ENCODE measurements around the gene CERS6.

Gene CERS6

GRCh38 chr2:168703926-168704325 is 247.9 kb downstream of the CERS6 start:
- no peak for DNase-seq (ENCODE audit: low read depth)

DNA sequence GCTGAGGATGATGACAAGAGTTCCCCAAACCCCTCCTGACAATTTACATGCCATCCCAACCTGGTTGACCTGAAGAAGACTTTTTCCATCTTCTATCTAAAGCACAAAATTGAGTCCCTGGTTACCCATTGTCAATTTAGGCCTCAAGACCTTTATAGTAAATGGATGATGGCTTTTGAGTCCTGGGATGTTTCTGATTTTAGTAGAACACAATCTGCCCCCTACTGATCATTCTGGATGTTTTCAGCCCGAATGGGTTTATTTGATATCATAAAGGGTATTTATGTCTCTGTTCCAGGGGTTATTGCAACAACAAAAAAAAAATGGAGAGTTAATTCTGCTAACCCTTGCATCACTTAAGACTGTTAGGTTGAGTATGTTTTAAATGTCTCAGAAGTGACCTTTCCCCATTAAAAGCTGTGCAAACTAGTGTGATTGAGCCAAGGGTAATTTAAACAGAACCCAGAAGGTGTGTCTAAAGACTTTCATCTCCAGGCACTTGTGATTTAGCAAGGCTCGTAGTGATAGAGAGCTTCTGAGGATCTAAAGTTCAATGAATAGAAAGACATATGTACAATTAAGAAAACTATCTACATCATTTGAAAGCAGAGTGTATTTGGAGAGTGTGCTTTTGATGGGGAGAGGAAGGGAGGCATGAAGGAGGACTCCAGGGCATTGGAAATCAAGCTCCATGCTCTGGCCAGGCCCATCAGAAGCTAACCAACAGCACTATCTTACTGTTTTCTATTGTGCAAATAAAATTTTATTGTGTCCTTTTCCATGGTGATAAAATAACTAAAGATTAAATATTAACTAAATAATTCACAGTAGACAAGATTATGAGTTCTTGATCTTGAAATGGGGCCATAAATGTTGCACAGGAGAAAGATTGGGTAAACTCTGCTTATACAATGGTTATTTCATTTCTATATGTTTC is 249.7 kb downstream of the CERS6 start:
- DNase-seq (ENCODE audit: low read depth) = no peak

DNA sequence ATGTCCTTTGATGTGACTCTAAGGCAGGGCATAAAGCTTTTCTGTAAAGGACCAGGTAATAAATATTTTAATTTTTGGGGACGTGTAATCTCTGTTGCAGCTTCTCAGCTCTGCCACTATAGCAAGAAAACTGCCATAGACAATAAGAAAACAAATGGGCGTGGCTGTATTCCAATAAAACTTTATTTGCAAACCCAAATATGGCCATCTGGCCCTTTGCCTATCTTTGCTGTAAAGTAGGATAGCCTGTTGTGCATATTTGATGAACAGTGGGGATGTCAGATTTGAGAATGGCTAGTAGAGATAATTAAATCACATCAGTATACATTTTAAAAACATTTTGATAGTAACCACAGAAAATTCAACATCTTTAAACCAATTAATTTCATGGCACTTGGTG is 250.7 kb downstream of the CERS6 start:
- no peak for DNase-seq (ENCODE audit: low read depth)

DNA sequence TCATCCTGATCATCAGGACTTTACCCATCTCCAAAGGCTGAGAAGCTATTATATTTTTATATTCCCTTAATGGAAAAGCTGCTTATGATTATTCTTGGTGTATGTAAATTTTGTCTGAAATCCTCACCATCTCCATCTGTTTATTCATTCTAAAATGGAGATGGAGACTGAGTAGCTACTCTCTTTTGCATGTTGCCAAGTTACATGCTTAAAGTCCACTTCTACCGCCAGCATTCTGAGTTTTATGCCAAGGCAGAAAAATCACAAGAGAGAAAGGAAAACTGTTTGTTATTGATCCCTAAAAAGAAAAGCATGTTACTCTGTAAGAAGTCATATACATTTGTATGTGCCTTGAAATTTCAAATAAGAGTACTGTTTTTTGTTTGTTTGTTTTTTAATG is 252.0 kb downstream of the CERS6 start:
- DNase-seq (ENCODE audit: low read depth) = no peak

DNA sequence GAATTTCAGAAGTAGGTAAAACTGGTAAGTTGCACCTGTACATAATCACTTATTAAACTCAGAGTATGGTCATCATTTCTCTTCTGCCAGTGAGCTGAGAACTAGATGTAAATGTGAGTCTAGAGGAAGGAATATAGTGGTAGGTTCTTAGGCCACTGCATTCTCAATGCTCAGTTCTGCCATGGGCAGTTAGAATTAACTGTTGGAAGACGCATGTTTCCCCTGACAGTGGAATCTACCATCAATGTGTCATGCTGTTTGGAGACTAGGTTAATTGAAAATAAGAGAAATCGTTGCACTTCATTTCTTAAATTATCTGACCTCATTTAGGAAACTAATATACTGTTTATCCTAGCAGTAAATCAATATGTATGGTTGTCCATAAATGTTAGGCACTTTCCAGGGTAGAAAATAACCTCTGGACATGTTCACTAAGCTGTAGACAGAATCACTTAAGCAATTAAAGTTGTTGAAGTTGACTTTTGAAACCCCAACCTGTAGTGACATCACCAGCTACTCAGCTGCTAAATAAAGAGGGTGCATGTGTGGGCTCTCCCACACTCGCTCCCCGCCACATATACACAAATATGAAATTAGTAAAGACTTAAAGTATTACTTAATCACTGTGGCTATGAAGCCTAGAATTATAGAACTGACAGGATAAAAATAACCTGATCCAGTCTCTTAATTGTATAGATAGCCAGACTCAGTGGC is 254.8 kb downstream of the CERS6 start:
- DNase-seq (ENCODE audit: low read depth) = no peak

DNA sequence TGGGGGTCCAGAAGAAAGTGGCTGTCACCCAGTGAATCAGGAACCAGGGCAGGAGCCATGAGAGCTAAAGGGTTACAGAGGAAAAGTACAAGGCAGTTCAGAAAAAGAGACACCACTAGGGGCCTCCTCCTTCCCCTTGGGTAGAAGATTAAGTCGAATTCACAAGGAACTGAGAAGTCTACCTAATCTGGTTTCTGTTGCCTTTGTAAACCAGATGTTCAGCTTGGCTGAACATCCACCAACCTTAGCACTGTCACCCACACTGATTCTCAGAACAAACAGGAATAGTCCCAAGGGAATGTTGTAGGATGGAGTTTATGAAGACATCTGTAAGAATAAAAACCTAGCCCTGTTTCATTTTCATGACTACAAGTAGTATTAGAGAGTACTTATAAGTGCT is 256.0 kb downstream of the CERS6 start:
- DNase-seq (ENCODE audit: low read depth) = no peak

DNA sequence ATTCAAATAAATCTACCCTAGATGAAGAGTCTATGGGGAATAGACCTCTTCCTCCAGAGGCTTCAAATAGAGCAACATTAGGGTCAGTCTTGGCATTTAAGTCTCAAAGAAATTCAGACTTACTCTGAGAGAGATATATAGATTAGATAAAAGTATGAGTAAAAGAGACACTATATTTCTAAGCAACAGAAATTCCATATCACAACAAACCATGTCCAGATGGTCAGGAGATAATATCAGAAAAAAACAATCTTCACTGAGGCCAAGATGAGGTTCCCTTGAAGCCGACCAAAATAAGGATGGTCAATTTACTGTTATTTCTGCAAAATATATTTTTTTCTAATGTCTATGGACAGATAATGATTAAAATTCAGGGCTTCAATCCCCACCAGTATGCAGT is 257.3 kb downstream of the CERS6 start:
- DNase-seq (ENCODE audit: low read depth) = no peak

DNA sequence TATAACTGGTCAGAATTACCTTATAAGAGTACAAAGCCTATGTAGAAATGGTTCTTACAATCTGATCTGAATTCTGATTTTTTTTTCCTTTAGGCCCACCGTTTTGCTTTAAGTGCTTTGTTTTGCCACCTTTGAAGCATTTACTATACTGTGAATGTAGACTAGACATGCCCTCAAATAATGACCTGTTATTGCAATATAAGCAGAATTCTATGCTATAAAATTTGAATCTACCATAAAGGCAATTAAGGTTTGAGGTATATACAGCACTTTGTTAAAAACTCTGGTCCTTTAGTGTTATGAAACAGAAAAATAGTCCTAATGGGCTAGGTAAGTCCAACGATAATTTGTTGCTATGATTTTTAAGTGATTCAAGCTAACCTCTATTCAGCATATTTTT is 259.8 kb downstream of the CERS6 start:
- no peak for DNase-seq (ENCODE audit: low read depth)

DNA sequence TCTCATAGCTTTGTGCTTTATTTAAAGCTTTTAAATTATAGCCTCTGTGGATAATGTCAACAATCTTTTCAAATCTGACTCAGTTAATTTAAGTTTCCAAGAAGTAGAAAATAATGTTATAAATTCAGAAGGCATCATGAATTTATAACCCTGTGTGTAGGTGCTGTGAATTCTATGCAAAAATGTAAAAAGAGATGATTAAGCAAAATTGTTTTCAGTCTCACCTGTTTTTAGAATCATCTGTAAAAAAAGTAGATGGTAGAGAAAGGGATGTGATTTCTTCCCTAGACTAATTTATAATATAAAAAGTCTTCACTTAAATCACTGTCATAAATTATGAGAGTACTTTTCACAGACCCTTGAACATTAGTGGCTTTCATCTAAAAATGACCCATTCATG is 260.8 kb downstream of the CERS6 start:
- DNase-seq (ENCODE audit: low read depth) = no peak

GRCh38 chr2:168717790-168718502 is 261.9 kb downstream of the CERS6 start:
- no peak for DNase-seq (ENCODE audit: low read depth)

GRCh38 chr2:168718622-168719021 is 262.6 kb downstream of the CERS6 start:
- DNase-seq (ENCODE audit: low read depth) = no peak

DNA sequence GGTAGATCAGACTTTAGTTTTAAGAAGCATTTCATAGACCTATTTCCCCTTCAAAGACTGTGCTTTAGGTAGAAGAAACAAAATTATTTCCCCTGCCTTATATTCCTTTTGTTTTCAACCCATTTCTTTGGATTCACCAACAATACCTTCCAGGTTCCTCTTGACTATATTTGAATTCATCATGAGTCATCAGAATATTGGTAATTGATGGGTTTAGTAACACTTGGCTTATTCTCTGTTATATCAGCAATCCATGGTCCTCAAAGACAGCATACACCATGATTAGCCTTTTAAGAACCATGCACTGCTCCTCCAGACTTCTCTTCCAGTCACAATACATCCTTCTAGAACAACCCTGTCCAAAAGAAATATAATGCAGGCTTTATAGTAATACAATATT is 263.4 kb downstream of the CERS6 start:
- no peak for DNase-seq (ENCODE audit: low read depth)

DNA sequence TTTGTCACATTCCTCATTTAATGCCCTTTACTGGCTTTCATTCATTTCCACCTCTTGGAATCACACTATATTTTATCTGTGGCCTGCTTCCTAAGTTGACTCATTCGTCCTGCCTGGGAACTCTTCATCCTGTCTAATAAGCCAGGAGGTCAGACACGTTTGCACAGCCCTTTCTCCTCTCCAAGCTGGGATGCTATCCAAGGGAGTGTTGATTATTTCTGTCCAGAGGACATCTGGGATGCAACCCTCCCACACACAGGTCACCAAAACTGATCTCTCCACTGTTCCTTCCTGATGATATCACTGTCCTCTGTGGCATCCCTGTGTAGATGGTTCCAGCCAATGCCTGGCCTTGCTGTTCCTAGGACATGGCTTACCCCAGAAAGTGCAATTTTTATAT is 266.5 kb downstream of the CERS6 start:
- no peak for DNase-seq (ENCODE audit: low read depth)

- DNase-seq (ENCODE audit: low read depth) = no peak
Observed at GRCh38 chr2:168723275-168723899, 267.3 kb downstream of the CERS6 start.

GRCh38 chr2:168726375-168726774 is 270.3 kb downstream of the CERS6 start:
- DNase-seq (ENCODE audit: low read depth) = no peak

- no peak for DNase-seq (ENCODE audit: low read depth)
Observed at GRCh38 chr2:168727904-168728470, 271.9 kb downstream of the CERS6 start.

DNA sequence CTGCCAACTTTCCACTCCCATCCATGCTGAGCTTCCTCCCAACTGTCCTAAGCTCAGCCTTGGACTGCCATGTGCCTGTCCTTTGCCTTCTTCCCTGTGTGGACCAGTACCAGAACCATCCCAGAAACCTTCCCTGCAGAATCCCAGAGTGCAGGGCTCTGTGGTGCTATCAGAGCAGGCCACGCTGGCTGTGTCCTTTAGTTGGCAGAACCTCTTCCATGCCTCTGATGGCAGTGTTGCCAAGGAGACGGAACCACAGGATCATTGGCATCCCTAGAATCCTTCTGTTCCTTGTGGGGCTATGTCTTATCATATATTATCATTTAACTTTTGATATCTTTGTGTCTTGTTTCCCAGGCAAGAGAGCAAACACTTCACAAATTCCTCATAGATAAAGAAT is 273.4 kb downstream of the CERS6 start:
- no peak for DNase-seq (ENCODE audit: low read depth)

DNA sequence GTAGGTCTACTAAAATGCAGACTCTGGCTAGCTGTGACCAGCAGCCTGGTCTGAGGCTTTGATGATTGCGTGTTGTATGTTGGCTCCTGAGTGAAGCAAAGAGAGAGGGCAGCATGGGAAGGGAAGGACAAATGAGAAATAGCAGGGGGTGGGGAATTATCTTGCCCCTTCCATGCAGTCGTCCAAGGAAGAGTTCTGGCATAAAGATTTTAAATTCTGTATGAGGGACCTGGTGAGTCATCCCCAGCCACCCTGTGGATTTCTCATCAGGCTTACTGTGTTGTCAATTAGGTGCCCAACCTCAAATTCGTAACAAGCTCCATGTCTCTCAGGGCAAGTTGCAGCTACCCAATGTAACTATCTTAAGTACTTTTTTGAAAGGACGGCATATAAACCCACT is 274.3 kb downstream of the CERS6 start:
- no peak for DNase-seq (ENCODE audit: low read depth)

DNA sequence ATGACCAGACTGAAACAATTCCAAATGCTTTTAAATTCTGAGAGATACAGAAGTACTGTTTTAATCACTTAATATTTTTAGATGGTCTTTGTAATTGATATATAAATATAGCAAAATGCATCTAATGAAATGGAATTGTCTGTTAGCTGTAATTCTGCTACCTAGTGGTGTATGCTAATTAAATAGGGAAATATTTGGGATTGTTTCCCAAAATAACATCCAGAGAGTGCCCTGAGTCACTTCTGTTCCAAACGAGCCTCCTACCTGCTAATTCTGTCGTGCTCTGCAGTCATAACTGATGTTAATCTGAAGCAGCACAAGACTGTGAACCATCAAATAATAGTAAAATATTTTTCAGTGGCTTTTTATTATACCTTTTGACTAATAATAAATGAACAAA is 274.9 kb downstream of the CERS6 start:
- DNase-seq (ENCODE audit: low read depth) = no peak

DNA sequence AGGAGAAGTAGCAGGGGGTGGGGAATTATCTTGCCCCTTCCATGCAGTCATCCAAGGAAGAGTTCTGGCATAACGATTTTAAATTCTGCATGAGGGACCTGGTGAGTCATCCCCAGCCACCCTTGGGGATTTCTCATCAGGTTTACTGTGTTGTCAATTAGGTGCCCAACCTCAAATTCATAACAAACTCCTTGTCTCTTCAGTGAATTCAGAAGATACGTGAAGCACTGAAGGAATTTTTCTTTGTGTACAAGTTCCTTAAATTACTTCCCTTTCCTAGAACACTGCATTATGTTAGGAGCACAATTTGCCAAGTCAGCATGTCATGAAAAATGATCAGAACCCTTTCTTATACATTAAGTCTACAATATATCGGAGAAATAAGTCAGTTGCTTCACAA is 275.5 kb downstream of the CERS6 start:
- no peak for DNase-seq (ENCODE audit: low read depth)

- no peak for DNase-seq (ENCODE audit: low read depth)
Observed at GRCh38 chr2:168732100-168732499, 276.0 kb downstream of the CERS6 start.

- no peak for DNase-seq (ENCODE audit: low read depth)
Observed at GRCh38 chr2:168732506-168732905, 276.4 kb downstream of the CERS6 start.

Data from HS-27A (cell line).